OCI-LY1 (cell line): ENCODE data around the gene PECR.

Experiments used
- H2AFZ ChIP-seq: fragments of 200-600 bp; sonication (generic), shearing (Covaris generic); 2 replicates; pipeline ENCODE4 v1.6.0; 2014; ENCODE audit warnings: antibody characterized with exemption, mild to moderate bottlenecking, low read length
- H3F3A ChIP-seq: fragments of 200-600 bp; sonication (generic), shearing (Covaris generic); 2 replicates; pipeline ENCODE4 v1.6.0; 2014; ENCODE audit warnings: mild to moderate bottlenecking, antibody characterized with exemption, low read length, moderate library complexity; ENCODE audit not compliant: insufficient read depth
- H3K27ac ChIP-seq: fragments of 200-600 bp; sonication (generic); 2 replicates; pipeline ENCODE4 v1.5.1; 2014; ENCODE audit warnings: low read length, mixed run types, mild to moderate bottlenecking, low read depth; ENCODE audit not compliant: poor library complexity, severe bottlenecking
- H3K27me3 ChIP-seq: fragments of 200-600 bp; sonication (generic); 2 replicates; pipeline ENCODE4 v1.6.0; 2014; ENCODE audit warnings: antibody characterized with exemption, mild to moderate bottlenecking, low read length, moderate library complexity; ENCODE audit not compliant: insufficient read depth
- H3K36me3 ChIP-seq: fragments of 200-600 bp; sonication (generic); 2 replicates; pipeline ENCODE4 v1.6.1; 2014; ENCODE audit warnings: mild to moderate bottlenecking, antibody characterized with exemption, low read length, moderate library complexity, mixed read lengths; ENCODE audit not compliant: insufficient read depth
- H3K4me1 ChIP-seq: fragments of 200-600 bp; sonication (generic); 2 replicates; pipeline ENCODE4 v1.5.1; 2014; ENCODE audit warnings: mild to moderate bottlenecking, low read length, moderate library complexity; ENCODE audit not compliant: insufficient read depth, severe bottlenecking
- H3K4me2 ChIP-seq: fragments of 200-600 bp; sonication (generic), shearing (Covaris generic); 2 replicates; pipeline ENCODE4 v1.6.1; 2014; ENCODE audit warnings: low read length
- H3K4me3 ChIP-seq: fragments of 200-600 bp; sonication (generic); 2 replicates; pipeline ENCODE4 v1.5.1; 2014; ENCODE audit warnings: low read length, low read depth, mild to moderate bottlenecking, mixed read lengths; ENCODE audit not compliant: poor library complexity, severe bottlenecking
- H3K79me2 ChIP-seq: fragments of 200-600 bp; shearing (Covaris generic); 2 replicates; pipeline ENCODE4 v1.6.1; 2016; ENCODE audit warnings: mixed run types, low read length, mixed read lengths; ENCODE audit not compliant: insufficient read depth
- H3K9ac ChIP-seq: fragments of 200-600 bp; sonication (generic), shearing (Covaris generic); 2 replicates; pipeline ENCODE4 v1.6.1; 2014; ENCODE audit warnings: mild to moderate bottlenecking, low read length, mixed read lengths
- H3K9me2 ChIP-seq: fragments of 200-600 bp; sonication (generic), shearing (Covaris generic); 2 replicates; pipeline ENCODE4 v1.6.1; 2014; ENCODE audit warnings: low read depth, mild to moderate bottlenecking, low read length, mixed read lengths
- H3K9me3 ChIP-seq: fragments of 200-600 bp; shearing (Covaris generic); 2 replicates; pipeline ENCODE4 v1.6.1; 2014; ENCODE audit warnings: low read length, mixed read lengths
- H4K20me1 ChIP-seq: fragments of 200-600 bp; sonication (generic), shearing (Covaris generic); 2 replicates; pipeline ENCODE4 v1.6.0; 2016; ENCODE audit warnings: mild to moderate bottlenecking, low read length; ENCODE audit not compliant: insufficient read depth
- CTCF ChIP-seq: fragments of 200-600 bp; sonication (generic), shearing (Covaris generic); IDR thresholded peaks from 2 replicates; pipeline ENCODE4 v1.5.1; 2017; ENCODE audit warnings: mild to moderate bottlenecking, antibody characterized with exemption, low read length, moderate library complexity, mixed read lengths
- EZH2 ChIP-seq: fragments of 200-600 bp; sonication (generic), shearing (Covaris generic); IDR thresholded peaks from 2 replicates; pipeline ENCODE4 v1.8.0; 2017; ENCODE audit warnings: borderline replicate concordance, mixed run types, mild to moderate bottlenecking, antibody characterized with exemption, low read length, moderate library complexity, mixed read lengths

The PECR gene

DNA sequence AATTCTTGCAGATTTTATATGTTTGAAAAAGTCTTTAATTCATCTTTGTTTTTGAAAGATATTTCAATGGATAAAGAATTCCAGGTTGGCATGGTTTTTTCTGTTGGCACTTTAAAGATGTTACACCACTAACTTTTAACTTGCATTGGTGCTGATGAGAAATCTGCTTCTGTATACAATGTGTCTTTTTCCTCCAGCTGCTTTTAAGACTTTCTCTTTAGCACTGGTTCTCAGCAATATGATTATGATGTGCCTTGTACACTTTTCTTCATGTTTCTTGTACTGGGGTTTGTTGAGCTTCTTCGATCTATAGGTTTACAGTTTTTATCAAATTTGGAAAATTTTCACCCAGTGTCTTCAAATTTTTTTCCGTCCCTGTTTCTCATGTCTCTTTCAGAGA lies 29.2 kb downstream of the PECR start:
- Histone ChIP-seq H3K27ac (no peak overlapping the region), H2AFZ (no peak overlapping the region), H3K36me3 (no peaks in the 10 kb centered on the region), H3K9me2 (no peaks in the 10 kb centered on the region), H3K9ac (no peak overlapping the region), H3K4me2 (no peak overlapping the region), H3F3A (no peaks in the 10 kb centered on the region), H3K27me3 (no peaks in the 10 kb centered on the region; the same call in 1 of the 2 replicates), H3K4me3 (no peak overlapping the region), H3K4me1 (no peaks in the 10 kb centered on the region), H3K9me3 (no peaks in the 10 kb centered on the region), H3K79me2 (no peaks in the 10 kb centered on the region), H4K20me1 (no peaks in the 10 kb centered on the region)
- no peak for TF ChIP-seq CTCF
- TF ChIP-seq EZH2: no peak

GRCh38 chr2:216051350-216051749 lies 30.3 kb downstream of the PECR start:
- no peak overlapping the region for H3K9ac ChIP-seq
- no peaks in the 10 kb centered on the region for H3K4me1 ChIP-seq
- no peaks in the 10 kb centered on the region for H3K79me2 ChIP-seq
- no peaks in the 10 kb centered on the region for H3K36me3 ChIP-seq
- no peak overlapping the region for H3K27ac ChIP-seq
- no peak overlapping the region for H3K4me3 ChIP-seq
- H3K27me3 ChIP-seq: no peaks in the 10 kb centered on the region; the same call in 1 of the 2 replicates
- no peak for TF ChIP-seq CTCF
- no peak for TF ChIP-seq EZH2
- H4K20me1 ChIP-seq: no peaks in the 10 kb centered on the region
- H3K4me2 ChIP-seq: no peak overlapping the region
- H3F3A ChIP-seq: no peaks in the 10 kb centered on the region
- no peak overlapping the region for H2AFZ ChIP-seq
- H3K9me3 ChIP-seq: no peaks in the 10 kb centered on the region
- H3K9me2 ChIP-seq: no peaks in the 10 kb centered on the region

- H3K4me3 ChIP-seq: no peak overlapping the region
- H3K27ac ChIP-seq: no peak overlapping the region
- no peaks in the 10 kb centered on the region for H3F3A ChIP-seq
- no peak overlapping the region for H3K4me2 ChIP-seq
- no peaks in the 10 kb centered on the region; the same call in 1 of the 2 replicates for H3K27me3 ChIP-seq
- H3K9me3 ChIP-seq: no peaks in the 10 kb centered on the region
- H3K79me2 ChIP-seq: no peaks in the 10 kb centered on the region
- H3K4me1 ChIP-seq: no peaks in the 10 kb centered on the region
- TF ChIP-seq CTCF: no peak
- TF ChIP-seq EZH2: no peak
- H2AFZ ChIP-seq: no peak overlapping the region
- no peak overlapping the region for H3K9ac ChIP-seq
- no peaks in the 10 kb centered on the region for H3K36me3 ChIP-seq
- H3K9me2 ChIP-seq: no peaks in the 10 kb centered on the region
- no peaks in the 10 kb centered on the region for H4K20me1 ChIP-seq
Observed at GRCh38 chr2:216049452-216049851, 32.2 kb downstream of the PECR start.
